HTERT RPE-1 (cell line): Measurements from ENCODE around the gene CFAP74.

Experiments used
- in situ Hi-C: fragments of 300-500 bp; cut with MboI; formaldehyde crosslinking; loops from 4 replicates; pipeline ENCODE4 v1.14.3; 2020; ENCODE audit warnings: low sequenced_read_pairs

CFAP74 gene

GRCh38 chr1:1883092-1883873, 120.3 kb downstream of the CFAP74 start:
- in situ Hi-C loops = no loop called here

- in situ Hi-C loops = no loop called here
Measured at GRCh38 chr1:1881727-1882126, 121.9 kb downstream of the CFAP74 start.

DNA sequence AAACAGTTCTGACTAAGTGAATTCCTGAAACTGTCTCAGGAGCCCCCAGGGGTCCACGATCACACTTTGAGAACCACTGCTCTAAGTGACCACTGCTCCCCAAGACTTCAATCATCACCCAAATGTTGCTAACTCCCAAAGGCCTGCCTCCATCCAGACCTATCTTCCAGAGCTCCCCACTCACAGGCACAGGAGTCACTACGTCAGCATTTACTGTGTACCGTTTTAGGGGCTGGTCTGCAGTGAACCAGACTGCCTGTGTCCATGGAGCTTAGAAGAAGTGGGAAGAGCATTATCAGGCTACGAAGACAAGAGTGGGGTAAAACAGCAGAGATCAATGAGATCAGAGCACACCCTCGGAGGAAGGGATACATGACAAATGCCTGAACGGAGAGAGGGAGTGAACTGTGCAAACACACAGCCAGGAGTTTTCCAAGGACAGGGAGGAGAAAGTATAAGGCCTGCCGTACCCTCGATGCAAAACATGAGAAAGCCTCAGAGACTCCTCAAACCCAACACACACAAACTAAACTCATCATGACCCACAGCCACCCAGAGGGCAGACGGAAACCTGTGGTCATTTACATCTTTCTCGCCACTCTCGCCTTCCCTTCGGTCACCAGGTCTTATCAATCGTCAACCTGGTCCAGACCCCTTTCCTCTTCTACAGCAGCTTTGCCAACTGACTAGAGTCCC, 122.8 kb downstream of the CFAP74 start:
- in situ Hi-C loops = no loop called here

DNA sequence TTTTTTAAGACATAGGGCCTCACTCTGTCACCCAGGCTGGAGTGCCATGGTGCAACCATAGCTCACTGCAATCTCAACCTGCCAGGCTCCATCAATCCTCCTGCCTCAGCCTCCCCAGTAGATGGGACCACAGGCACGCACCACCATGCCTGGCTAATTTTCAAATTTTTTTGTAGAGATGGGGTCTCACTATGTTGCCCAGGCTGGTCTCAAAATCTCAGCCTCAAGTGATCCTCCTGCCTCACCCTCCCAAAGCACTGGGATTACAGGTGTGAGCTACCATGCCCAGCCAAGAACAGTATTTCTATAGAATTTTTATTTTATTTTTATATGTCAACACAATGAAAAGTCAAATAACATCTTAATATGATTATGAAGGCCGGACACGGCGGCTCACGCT, 123.6 kb downstream of the CFAP74 start:
- in situ Hi-C loops = no loop called here

GRCh38 chr1:1877865-1878436, 125.6 kb downstream of the CFAP74 start:
- in situ Hi-C loops = no loop called here

DNA sequence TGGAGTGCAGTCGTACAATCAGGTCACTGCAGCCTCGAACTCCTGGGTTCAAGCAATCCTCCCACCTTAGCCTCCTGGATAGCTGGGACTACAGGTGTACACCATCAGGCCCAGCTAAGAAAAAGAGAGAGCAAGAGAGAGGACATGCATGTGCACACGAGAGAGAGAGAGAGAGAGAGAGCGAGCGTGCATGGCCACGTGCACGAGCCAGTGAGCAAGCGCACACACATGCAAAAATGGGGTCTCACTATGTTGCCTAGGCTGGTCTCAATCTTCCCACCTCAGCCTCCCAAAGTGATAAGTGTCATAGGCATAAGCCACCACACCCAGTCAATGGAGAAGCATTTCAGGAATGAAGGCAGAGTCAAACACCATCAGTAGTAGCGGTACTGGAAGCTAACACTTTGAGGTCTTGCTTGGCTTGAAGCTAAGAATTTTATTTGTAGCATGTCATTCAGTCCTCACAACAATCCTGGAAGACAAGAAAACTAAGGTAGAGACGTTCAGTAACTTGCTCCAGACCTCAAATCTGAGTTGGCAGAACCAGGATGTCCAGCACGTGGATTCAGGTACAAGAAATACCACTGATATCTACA, 127.2 kb downstream of the CFAP74 start:
- in situ Hi-C loops = no loop called here

- in situ Hi-C loops = no loop called here
Measured at GRCh38 chr1:1875932-1876331, 127.7 kb downstream of the CFAP74 start.

DNA sequence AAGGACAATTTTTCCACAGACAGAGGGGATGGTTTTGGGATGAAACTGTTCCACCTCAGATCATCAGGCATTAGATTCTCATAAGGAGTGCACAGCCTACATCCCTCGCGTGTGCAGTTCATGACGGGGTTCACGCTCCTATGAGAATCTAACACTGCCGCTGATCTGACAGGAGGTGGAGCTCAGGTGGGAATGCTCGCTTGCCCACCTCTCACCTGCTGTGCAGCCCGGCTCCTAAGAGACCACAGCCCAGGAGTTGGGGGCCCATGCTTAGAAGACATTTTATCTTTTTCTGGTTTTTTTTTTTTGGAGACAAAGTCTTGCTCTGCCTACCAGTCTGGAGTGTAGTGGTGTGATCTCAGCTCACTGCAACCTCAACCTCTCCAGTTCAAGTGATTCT, 128.7 kb downstream of the CFAP74 start:
- in situ Hi-C loops = no loop called here

DNA sequence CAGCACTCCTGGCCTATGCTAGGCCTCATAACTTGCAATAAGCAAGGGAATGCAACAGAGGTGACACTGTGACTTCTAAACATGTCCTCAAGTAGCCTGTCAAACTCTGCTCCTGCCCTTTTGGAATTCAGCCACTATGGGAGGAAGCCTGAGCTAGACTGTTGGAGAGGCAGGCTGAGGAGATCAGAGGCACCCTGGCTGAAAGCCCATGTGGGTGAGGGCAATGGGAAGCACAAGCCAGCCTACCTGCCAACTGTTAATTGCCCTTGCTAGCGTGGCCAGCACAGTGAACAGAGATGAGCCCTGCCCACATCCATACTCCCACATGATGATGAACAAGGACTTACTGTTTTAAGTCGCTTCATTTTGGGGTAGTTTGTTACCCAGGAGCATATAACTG, 130.4 kb downstream of the CFAP74 start:
- in situ Hi-C loops = no loop called here

DNA sequence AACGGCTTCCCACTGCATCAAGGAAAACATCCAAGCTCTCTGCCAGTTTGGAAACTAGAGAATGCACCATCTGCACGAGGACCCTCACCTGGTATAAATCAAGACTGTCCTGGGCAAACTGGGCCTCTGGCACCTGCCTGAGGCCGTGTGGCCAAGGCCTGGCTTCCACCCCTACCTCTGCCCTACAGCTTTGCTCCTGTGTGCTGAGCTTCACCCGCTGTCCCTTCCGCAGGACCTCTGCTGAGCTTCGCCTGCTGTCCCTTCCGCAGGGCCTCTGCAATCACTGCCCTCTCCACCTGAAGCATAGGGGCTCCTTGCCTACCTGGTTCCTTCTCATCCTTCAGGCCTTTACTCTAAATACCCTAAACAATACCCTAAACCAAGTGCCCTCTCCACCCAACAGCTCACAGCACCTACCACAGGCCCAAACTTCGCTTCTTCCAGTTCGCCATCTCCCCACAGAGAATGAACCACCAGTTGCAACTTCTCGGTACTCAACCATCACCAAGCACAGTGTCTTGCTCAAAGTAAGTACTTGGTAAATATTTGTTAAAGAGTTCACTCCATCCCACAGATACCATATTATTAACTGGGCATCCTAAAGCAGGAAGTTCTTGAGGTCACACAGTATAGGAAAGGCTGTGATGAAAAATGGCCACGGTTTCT, 131.1 kb downstream of the CFAP74 start:
- in situ Hi-C loops = no loop called here
